SU-DHL-6 (cell line): ENCODE data around the gene SLC38A10.

Source experiments
- H2AFZ ChIP-seq: fragments of 200-600 bp; sonication (generic); 2 replicates; pipeline ENCODE4 v1.6.1; 2014; ENCODE audit warnings: low read depth, mild to moderate bottlenecking, moderate library complexity, mixed read lengths, antibody characterized with exemption, low read length; ENCODE audit not compliant: severe bottlenecking
- H3F3A ChIP-seq: fragments of 200-600 bp; shearing (Covaris generic); 2 replicates; pipeline ENCODE4 v1.6.0; 2016; ENCODE audit warnings: antibody characterized with exemption, mild to moderate bottlenecking; ENCODE audit not compliant: insufficient read depth
- H3K27ac ChIP-seq: fragments of 200-600 bp; sonication (generic); 2 replicates; pipeline ENCODE4 v1.5.1; 2016; ENCODE audit warnings: low read depth, mild to moderate bottlenecking, low read length, moderate library complexity, mixed read lengths
- H3K27me3 ChIP-seq: fragments of 200-600 bp; sonication (generic), shearing (Covaris generic); 2 replicates; pipeline ENCODE4 v1.6.0; 2014; ENCODE audit warnings: mild to moderate bottlenecking, low read length
- H3K36me3 ChIP-seq: fragments of 200-600 bp; sonication (generic); 2 replicates; pipeline ENCODE4 v1.6.1; 2014; ENCODE audit warnings: mild to moderate bottlenecking, low read length, mixed read lengths
- H3K4me2 ChIP-seq: fragments of 300-600, 200-600 bp; shearing (Covaris generic), sonication (generic); 2 replicates; pipeline ENCODE4 v1.6.0; 2014; ENCODE audit warnings: low read length, low read depth, mild to moderate bottlenecking; ENCODE audit not compliant: poor library complexity, severe bottlenecking
- H3K4me3 ChIP-seq: fragments of 200-600 bp; sonication (generic); 2 replicates; pipeline ENCODE4 v1.5.1; 2014; ENCODE audit warnings: antibody characterized with exemption, low read length, mild to moderate bottlenecking, mixed read lengths; ENCODE audit not compliant: insufficient read depth, poor library complexity, severe bottlenecking
- H3K79me2 ChIP-seq: fragments of 200-600 bp; sonication (generic); 2 replicates; pipeline ENCODE4 v1.6.1; 2014; ENCODE audit warnings: mild to moderate bottlenecking, low read length, moderate library complexity; ENCODE audit not compliant: insufficient read depth
- H3K9ac ChIP-seq: fragments of 200-600 bp; sonication (generic); 2 replicates; pipeline ENCODE4 v1.7.0; 2014; ENCODE audit warnings: mild to moderate bottlenecking, low read length
- H3K9me2 ChIP-seq: fragments of 200-600 bp; sonication (generic); replicated peaks from 2 replicates; pipeline ENCODE4 v1.6.1; 2014; ENCODE audit warnings: low read length; ENCODE audit not compliant: insufficient read depth
- H3K9me3 ChIP-seq: fragments of 200-600 bp; sonication (generic); 2 replicates; pipeline ENCODE4 v1.6.1; 2014; ENCODE audit warnings: low read length, mixed read lengths; ENCODE audit not compliant: insufficient read depth
- H4K20me1 ChIP-seq: fragments of 200-600 bp; sonication (generic); 2 replicates; pipeline ENCODE4 v1.6.1; 2014; ENCODE audit warnings: low read depth, mild to moderate bottlenecking, antibody characterized with exemption, low read length, moderate library complexity, mixed read lengths
- EZH2phosphoT487 ChIP-seq: fragments of 200-600 bp; sonication (generic), shearing (Covaris generic); conservative IDR thresholded peaks from 2 replicates; pipeline ENCODE4 v1.6.1; 2018; ENCODE audit warnings: mild to moderate bottlenecking, antibody characterized with exemption, low read length, moderate library complexity, mixed read lengths
- TF ChIP-seq, protein P1 (sequence below): fragments of 200-600 bp; sonication (generic); IDR thresholded peaks from one replicate; pipeline ENCODE4 v1.5.1; 2017; ENCODE audit warnings: antibody characterized with exemption, mild to moderate bottlenecking, low read length, moderate library complexity; ENCODE audit not compliant: insufficient read depth, poor library complexity, severe bottlenecking

Gene SLC38A10

GRCh38 chr17:81264640-81265039 is 30.5 kb downstream of the SLC38A10 start:
- Histone ChIP-seq H3F3A (no peaks in the 10 kb centered on the region), H3K4me3 (no peak overlapping the region), H3K27ac (no peak overlapping the region), H3K79me2 (no peaks in the 10 kb centered on the region), H3K9ac (no peak overlapping the region), H3K9me2 (no peaks in the 10 kb centered on the region), H4K20me1 (no peaks in the 10 kb centered on the region), H3K36me3 (no peaks in the 10 kb centered on the region), H3K4me2 (no peak overlapping the region), H3K9me3 (no peaks in the 10 kb centered on the region), H3K27me3 (no peaks in the 10 kb centered on the region), H2AFZ (no peak overlapping the region)
- TF ChIP-seq, protein P1, sequence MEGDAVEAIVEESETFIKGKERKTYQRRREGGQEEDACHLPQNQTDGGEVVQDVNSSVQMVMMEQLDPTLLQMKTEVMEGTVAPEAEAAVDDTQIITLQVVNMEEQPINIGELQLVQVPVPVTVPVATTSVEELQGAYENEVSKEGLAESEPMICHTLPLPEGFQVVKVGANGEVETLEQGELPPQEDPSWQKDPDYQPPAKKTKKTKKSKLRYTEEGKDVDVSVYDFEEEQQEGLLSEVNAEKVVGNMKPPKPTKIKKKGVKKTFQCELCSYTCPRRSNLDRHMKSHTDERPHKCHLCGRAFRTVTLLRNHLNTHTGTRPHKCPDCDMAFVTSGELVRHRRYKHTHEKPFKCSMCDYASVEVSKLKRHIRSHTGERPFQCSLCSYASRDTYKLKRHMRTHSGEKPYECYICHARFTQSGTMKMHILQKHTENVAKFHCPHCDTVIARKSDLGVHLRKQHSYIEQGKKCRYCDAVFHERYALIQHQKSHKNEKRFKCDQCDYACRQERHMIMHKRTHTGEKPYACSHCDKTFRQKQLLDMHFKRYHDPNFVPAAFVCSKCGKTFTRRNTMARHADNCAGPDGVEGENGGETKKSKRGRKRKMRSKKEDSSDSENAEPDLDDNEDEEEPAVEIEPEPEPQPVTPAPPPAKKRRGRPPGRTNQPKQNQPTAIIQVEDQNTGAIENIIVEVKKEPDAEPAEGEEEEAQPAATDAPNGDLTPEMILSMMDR: no peak
- no peak for TF ChIP-seq EZH2phosphoT487

GRCh38 chr17:81263371-81264181 is 31.5 kb downstream of the SLC38A10 start:
- H3K4me3 ChIP-seq: no peak overlapping the region
- no peaks in the 10 kb centered on the region for H3K36me3 ChIP-seq
- no peaks in the 10 kb centered on the region for H3K79me2 ChIP-seq
- H4K20me1 ChIP-seq: no peaks in the 10 kb centered on the region
- no peaks in the 10 kb centered on the region for H3K27me3 ChIP-seq
- H3F3A ChIP-seq: no peaks in the 10 kb centered on the region
- H3K9me3 ChIP-seq: no peaks in the 10 kb centered on the region
- H3K9me2 ChIP-seq: no peaks in the 10 kb centered on the region
- H3K27ac ChIP-seq: no peak overlapping the region
- H3K4me2 ChIP-seq: no peak overlapping the region
- no peak overlapping the region for H3K9ac ChIP-seq
- H2AFZ ChIP-seq: no peak overlapping the region
- TF ChIP-seq, protein P1: no peak
- TF ChIP-seq EZH2phosphoT487: no peak

DNA sequence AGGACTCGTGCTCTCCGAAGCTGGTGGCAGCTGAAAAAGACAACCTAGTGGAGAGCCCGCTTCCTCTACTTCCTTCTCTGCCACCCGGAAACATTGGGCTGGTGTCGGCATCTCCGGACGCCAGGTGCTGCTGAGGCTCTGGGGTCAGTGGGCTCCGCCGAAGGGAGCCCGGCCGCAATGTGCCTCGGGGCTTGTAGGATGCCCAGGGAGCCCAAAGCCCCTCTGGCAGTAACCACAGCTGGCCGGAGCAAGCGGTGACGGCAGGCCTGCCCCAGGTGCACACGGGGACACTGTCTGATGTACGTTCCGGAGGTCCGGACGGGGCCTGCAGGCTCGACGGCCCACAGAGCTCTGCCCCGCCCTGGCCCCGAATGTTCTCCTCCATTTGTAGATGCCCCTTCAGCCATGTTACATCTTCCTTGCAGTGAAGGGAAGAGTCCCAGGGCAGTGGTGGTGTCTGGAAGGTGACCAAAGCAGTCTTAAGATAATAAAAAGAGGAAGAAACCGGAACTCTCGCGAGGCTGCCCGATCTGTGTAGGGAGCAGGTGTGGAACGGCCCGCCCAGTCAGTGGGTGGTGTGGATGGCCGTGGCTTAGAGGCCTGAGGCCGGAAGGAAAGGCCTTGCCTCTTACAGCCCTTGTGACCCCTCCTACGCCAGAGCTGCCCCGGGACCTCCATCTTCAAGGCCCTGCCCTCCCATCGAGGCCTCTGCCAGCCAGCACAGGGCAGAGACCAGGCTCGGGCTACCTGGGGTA is 33.3 kb downstream of the SLC38A10 start:
- H3F3A ChIP-seq: no peaks in the 10 kb centered on the region
- H3K9ac ChIP-seq: no peak overlapping the region
- no peak overlapping the region for H3K4me2 ChIP-seq
- H3K27ac ChIP-seq: no peak overlapping the region
- H3K27me3 ChIP-seq: no peaks in the 10 kb centered on the region
- no peaks in the 10 kb centered on the region for H3K79me2 ChIP-seq
- H3K9me3 ChIP-seq: no peaks in the 10 kb centered on the region
- H3K9me2 ChIP-seq: no peaks in the 10 kb centered on the region
- H3K36me3 ChIP-seq: no peaks in the 10 kb centered on the region
- H4K20me1 ChIP-seq: no peaks in the 10 kb centered on the region
- TF ChIP-seq, protein P1: no peak
- no peak for TF ChIP-seq EZH2phosphoT487
- no peak overlapping the region for H3K4me3 ChIP-seq
- H2AFZ ChIP-seq: no peak overlapping the region
